HPDE6-E6E7 (cell line): ENCODE data around the gene ZNF773.
"Not testable (repeated sequence)": the region's sequence is repeated elsewhere in the genome, so short reads cannot be mapped to it uniquely, and the experiment has no call there.

Experiments
- DNase-seq: peaks from one replicate; pipeline ENCODE4 v3.0.0; 2011; ENCODE audit warnings: missing footprints; ENCODE audit errors: extremely low spot score

The ZNF773 gene

DNA sequence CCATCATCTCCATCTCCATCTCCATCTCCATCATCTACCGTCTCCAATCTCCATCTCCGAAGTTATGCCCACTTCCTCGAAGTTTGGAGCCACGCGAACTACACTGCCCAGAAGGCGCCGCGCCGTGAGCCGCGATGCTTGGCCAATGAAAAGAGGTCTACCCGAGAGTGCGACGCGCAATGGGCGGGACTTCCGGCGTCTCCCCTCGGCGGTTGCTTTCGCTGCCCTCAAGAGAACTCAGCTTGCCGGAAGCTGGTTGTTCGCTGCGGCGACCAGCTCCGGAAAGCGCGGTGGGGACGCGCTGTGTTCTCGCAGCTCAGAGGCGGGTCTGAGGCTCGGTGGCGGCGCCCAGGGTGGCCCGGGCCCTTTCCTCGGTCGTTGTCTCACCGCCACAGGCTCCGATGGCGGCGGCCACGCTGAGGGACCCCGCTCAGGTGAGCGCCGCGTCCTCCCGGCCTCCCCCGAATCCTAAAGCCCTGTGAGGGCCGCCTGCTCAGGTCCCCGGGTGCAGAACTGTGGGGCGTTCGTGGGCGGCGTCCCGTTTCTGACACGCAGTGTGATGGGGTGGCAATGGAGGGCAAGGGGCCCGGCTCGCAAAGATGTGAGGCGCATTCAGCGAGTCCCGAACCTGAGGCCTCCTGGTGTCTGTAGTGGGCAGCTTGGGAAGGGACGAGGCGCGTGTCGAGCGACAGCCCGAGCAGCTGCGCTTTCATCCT is at the start of gene ZNF773:
TSS of gene ZNF773 (plus strand) at position 259 of the 716 bp plus-strand sequence. CDS start at position 402, 143 bp downstream.
- DNase-seq: peak; percentile 90

DNA sequence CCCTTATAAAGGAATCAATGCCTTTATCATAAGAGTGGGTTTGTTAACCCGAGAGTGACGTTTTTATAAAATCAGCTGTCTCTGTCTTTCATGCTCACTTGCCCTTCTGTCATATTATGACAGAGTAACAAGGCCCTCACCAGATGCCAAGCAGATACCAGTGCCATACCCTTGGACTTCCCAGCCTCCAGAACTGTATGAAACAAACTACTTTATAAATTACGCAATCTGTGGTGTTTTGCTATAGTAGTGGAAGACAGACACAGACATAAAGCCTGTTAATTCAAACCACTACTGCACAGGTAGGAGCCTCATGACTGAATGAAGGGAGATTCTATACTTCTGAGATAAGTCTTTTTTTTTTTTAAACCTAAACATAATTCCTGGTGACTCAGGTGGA is 47.4 kb upstream of the ZNF773 start:
- no peak for DNase-seq

DNA sequence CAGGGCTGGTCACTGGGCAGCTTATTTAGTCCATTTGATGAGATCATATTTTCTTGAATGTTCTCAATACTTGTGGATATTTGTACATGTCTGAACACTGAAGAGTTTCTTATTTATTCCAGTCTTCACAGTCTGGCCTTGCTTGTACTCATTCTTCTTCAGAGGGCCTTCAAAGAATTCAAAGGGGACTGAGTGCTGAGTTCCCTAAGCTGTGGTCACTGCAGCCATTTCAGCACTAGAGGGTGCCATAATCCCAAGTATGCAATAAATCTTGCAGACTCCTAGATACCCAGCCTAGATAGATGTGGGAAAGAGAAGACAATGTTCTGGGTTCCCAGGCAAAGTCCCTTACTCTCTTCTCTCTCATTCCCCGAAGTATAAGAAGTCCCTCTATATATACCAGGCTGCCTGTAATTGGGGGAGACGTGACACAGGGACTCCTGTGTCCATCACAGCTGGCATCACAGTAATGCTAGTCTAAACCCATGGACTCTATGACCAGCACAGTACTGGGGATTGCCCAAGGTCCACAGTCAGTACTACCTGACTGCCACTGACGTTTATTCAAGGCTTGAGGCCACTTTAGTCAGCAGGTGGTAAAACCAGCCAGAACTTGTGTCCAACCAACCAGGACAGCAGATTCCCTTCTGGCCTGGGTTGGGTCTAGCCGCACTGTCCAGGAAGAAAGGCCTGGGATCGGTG is 33.9 kb upstream of the ZNF773 start:
- DNase-seq: no peak

DNA sequence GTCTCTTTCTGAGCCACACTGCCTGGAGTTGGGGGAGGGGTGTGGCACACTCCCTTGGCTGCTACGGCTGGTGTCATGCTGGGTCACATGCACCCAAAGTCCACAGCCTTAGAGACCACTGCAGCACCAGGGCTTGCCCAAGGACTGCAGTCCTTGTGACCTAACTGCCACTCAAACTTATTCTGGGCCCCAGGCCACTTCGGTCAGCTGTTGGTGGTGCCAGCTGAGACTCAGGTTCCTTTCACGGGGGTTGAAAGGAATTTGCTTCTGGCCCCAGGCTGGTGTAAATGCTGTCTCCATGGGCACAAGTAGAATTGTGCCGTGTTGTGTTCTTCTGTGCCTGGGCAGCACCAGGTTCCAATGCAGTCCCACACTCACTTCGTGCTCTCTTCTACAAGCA is 33.2 kb upstream of the ZNF773 start:
- DNase-seq: no peak

DNA sequence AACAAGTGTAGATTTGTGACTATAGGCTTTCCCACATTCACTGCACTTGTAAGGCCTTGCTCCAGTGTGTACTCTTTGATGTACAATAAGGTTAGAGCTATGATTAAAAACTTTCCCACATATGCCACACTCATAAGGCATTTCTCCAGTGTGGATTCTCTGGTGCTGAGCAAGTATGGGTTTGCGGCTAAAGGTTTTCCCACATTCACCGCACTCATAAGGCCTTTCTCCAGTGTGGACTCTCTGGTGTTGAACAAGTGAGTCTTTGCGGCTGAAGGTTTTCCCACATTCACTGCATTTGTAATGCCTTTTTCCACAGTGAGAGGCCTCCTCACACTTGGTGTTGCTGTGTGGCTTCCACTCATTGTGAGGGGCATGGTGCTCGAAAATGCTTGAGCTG is 26.1 kb upstream of the ZNF773 start:
- no peak for DNase-seq

DNA sequence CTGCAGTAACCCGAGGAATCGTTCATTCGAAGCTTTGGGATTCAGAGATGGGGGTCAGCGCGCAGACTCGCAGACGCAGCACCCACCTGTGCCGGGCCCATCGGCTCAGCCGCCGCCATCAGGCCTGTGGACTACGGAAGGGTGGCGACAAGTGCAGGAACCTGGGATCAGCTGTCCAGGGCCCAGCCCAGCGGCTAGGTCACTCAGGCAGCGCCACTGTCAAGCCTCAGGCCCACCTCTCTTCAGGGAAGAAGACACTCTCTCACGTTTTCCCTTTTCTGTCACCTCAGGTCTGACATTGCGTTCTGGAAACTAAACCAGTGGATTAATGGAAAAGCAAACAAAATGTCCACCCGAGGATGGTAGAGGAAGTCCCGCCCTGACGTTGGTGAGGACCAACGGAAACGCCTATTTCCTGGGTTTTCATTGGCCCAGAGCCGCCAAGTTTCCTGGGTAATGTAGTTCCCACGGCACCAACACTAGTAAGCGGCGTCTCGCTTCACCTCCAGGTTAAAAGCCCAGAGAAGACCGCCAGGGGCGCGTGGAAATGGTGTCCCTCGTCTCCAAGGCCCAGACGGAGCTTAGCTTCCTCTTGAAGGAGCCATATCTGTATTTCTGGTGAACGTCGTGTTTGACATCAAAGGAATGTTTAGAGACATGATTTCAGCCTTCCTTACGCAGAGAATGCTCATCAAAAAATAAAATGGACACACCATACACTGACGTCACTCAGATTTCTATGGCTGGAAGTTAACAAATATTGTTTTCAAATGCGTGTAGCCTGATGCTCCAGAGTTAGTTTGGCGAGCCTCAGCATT is 22.3 kb upstream of the ZNF773 start, which contains the start of gene ZNF772:
TSS of gene ZNF772 (minus strand) at position 376 of the 818 bp plus-strand sequence. CDS start at position 119, 257 bp downstream.
- DNase-seq: peak; percentile 96

DNA sequence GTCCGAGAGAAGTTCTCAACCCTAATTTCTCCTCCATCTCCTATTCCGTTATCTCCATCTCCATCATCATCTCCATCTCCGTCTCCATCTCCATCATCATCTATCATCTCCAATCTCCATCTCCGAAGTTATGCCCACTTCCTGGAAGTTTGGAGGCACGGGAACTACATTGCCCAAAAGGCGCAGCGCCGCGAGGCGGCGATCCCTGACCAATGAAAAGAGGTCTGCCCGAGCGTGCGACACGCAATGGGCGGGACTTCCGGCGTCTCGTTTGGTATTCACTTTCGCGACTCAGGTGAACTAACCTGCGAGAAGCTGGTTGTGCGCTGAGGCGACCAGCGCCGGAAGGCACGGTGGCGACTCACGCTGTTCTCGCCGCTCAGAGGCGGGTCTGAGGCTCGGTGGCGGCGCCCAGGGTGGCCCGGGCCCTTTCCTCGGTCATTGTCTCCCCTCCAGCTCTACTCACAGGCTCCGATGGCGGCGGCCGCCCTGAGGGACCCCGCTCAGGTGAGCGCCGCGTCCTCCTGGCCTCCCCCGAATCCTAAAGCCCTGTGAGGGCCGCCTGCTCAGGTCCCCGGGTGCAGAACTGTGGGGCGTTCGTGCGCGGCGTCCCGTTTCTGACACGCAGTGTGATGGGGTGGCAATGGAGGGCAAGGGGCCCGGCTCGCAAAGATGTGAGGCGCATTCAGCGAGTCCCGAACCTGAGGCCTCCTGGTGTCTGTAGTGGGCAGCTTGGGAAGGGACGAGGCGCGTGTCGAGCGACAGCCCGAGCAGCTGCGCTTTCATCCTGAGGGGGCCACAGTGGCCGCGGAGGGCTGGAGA is 12.1 kb upstream of the ZNF773 start, which contains the start of gene ZNF419:
TSS of gene ZNF419 (plus strand) at position 274 of the 822 bp plus-strand sequence. CDS start at position 475, 201 bp downstream.
- DNase-seq: peak; percentile 95

DNA sequence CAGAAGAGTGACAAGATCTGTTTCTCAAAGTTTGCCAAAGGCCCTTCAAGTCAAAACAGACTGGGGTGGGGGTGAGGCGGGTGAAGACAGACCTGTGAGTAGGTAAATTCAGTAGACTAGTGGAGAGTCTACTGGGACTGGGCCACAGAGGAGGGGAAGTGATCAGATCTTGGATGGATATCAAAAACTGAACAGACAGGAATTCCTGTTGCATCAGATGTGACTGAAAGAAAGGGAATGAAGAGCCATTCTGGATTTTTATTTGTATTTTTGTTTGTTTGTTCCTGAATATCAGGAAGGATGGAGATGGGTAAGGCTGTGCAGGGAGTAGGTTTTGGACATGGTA is 11.5 kb upstream of the ZNF773 start:
- DNase-seq: not testable (repeated sequence)

DNA sequence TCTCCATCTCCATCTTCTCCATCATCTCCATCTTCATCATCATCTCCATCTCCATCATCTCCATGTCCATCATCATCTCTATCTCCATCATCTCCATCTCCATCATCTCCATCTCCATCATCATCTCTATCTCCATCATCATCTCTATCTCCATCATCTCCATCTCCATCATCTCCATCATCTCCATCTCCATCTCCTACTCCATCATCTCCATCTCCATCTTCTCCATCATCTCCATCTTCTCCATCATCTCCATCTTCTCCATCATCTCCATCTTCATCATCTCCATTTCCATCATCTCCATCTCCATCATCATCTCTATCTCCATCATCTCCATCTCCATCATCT is 432 bp upstream of the ZNF773 start:
- DNase-seq: not testable (repeated sequence)

DNA sequence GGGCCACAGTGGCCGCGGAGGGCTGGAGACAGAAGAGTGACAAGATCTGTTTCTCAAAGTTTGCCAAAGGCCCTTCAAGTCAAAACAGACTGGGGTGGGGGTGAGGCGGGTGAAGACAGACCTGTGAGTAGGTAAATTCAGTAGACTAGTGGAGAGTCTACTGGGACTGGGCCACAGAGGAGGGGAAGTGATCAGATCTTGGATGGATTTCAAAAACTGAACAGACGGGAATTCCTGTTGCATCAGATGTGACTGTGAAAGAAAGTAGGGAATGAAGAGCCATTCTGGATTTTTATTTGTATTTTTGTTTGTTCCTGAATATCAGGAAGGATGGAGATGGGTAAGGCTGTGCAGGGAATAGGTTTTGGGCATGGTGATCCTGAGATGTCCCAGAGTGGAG is 662 bp downstream of the ZNF773 start:
- not testable (repeated sequence) for DNase-seq

DNA sequence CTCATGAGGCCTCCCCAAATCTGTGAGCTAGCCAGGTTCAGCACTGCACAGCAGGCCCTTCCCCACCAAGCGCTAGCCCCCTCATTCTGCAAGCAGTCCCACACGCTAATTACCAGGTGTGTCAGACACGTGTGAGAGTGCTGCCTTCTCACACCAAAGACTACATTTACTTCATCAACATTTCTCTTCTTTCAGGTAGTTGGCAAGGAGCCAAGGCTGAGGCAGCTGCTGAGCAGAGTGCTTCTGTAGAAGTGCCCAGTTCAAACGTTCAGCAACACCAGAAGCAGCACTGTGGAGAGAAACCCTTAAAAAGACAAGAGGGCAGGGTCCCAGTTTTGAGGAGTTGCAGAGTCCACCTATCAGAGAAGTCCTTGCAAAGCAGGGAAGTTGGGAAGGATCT is 6.4 kb downstream of the ZNF773 start:
- DNase-seq: no peak

DNA sequence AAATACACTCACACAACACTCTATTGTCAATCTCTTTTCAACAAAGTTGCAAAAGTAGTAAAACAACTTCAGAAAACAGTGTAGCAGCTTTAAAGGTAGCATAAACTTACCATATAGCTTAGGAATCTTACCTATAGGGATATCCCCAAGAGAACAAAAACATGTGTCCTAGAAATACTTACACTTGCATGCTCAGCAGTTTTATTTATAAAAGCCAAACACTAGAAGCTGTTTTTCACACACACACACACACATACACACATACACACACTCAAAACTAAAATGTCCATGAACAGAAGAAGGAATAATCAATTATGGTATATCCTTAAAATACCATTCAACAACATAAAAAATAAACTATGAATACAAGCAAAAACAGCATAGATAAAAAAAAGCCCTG is 11.7 kb downstream of the ZNF773 start:
- DNase-seq: no peak

DNA sequence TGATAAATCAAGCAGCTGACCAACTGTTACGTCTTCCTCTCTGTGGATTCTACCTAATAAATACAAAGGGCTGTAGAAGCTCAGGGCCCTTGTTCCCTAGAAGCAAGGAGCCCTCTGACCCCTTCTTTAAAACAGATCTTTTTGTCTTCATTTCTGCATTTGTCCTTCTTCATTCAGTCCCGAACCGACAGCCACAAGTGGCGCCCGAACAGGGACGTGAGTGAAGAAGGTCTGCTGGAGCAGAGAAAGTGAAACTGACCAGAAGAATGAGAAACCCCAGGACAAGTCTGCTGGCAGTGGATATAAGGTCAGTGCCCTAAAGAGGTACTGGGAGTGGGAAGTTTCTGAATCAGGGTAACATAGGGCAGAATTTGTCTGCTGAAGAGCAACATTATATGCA is 13.1 kb downstream of the ZNF773 start:
- no peak for DNase-seq

DNA sequence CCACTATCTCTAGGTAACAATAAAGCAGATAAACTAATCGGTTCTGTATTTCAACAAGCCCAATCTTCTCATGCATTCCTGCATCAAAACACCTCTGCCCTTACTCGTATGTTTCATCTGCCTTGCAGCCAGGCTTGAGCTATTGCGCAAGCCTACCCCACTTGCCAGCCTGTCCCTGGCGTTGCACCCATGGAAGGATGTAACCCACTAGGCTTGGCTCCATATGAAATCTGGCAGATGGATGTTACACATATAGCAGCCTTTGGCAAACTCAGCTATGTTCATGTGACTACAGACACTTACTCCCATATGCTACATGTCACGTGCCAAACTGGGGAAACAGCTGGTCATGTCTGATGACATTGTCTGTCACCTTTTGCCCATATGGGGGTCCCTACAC is 15.5 kb downstream of the ZNF773 start:
- no peak for DNase-seq

DNA sequence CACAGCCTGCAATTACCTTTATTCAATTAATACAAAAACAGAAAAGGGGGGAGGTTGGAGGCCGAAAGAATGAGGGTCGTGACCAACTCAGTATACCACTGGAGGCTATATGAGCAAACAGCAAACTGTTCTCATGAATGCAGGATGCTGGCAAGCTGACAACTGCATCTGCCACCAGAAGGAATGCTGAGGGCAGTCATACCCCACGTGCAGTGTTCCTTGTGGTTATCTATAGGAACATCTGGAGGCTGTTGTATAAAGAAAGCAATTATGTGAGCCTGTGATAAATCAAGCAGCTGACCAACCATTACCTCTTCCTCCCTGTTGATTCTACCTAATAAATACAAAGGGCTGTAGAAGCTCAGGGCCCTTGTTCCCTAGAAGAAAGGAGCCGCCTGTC is 18.3 kb downstream of the ZNF773 start:
- DNase-seq: not testable (repeated sequence)

DNA sequence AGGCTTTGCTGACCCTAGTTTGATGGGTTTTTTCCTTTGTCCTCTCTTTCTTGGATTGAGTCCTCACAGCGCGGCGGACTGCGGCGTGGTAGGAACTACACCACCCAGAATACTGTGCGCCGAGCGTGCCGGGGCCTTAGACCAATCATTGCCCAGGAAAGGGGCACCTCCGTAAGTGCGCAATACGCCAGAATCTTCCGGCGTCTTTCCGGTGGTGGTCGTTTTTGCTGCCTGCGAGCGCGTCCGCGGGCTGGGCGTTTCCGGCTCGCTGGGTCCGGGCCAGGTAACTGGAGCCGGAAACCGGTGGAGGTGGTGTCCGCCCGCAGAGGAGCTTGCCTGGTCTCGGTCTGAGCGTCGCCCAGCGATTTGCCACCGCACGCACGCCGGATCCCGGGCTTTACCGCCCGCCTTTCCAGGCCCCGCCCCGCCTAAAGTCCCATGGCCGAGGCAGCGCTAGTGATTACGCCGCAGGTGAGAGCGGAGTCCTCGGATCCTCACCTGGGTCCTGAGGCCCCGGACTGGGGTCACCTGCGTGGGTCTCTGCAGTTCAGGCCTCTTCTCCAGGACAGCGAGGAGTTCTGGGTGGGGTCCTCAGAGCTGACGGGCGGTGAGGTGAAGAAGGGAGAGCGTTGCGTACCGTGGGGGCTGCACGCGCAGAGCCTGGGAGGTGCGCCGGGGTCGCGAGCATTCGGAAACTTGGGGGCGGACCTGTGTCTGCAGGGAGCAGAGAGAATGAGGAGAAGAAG is 27.6 kb downstream of the ZNF773 start, which contains the start of gene ZNF549:
TSS of gene ZNF549 (plus strand) at position 221 of the 746 bp plus-strand sequence. CDS start at position 439, 218 bp downstream.
- DNase-seq: peak; percentile 95

DNA sequence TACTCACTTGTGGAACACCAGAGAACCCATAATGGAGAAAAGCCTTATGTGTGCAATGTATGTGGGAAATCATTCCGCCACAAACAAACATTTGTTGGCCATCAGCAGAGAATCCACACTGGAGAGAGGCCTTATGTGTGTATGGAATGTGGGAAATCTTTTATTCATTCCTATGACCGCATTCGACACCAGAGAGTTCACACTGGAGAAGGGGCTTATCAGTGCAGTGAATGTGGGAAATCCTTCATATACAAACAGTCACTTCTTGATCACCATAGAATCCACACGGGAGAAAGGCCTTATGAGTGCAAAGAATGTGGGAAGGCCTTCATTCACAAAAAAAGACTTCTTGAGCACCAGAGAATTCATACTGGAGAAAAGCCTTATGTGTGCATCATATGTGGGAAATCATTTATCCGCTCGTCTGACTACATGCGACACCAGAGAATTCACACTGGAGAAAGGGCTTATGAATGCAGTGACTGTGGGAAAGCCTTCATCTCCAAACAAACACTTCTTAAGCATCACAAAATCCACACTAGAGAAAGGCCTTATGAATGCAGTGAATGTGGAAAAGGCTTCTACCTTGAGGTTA is 38.3 kb downstream of the ZNF773 start:
- no peak for DNase-seq

DNA sequence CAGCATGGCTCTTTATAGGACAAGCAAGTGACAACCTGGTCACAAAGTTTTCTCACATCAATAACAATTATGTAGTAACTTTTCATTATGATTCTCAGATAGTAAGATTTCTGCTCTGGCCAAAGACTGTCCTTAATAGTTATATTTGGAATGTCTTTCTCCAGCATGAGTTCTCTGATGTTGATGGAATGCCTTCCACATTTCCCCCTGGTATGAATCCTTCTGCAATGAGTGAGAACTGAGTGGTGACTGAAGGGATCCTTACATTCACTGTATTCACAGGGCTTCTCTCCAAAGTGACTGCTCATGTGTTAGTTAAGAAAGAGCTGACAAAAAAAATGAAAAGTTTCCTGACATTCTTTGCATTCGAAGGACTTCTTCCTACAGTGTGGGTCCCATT is 46.8 kb downstream of the ZNF773 start:
- no peak for DNase-seq

DNA sequence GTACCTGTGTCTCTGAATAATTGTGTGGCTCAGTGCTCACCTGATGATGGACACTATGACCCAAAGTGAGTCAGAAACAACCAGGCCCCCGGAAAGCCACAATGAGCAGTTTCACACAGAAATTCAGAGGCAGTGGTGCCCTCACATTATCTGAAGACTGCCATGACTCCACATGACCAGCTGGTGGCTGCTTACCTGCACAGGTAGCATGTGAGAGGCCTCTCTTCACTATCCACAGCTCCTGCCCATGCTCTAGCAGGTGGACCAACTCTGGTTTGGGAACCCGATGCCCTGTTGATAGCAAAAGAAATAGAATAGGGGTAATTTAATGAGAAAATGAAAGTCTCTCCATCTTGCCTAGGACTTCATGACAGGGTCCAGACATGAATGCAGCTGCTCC is 52.7 kb downstream of the ZNF773 start:
- no peak for DNase-seq

DNA sequence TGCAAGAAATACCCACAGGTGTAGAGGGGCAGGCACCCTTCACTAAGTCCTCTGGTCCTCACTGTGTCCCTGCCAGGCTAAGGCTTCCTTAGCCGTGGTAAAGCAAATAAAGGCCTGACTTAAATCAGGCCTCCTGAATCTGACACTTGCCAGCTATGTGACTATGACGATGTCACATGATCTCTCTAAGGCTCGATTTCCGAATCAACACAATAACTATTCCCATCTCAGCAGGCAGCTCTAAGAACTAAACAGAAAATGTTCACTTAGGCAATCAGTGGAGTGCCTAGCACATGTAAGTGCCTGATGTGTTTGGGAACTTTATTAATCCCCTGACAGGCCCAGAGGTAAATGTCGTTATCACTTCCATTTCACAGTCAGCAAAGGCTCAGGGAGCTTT is 57.9 kb downstream of the ZNF773 start:
- DNase-seq: no peak
